EH (cell line): ENCODE measurements around the gene PLOD2.
A peak's percentile ranks its signal among the peaks of the same experiment; 100 is the strongest.

Experiments used
- DNase-seq: peaks from one replicate; pipeline ENCODE4 v3.0.0-alpha.2; 2015; ENCODE audit warnings: low read depth

PLOD2 gene

GRCh38 chr3:146100825-146101444 lies 60.0 kb downstream of the PLOD2 start:
- peak; percentile 9 for DNase-seq

GRCh38 chr3:146100180-146100579 lies 60.8 kb downstream of the PLOD2 start:
- no peak for DNase-seq

- DNase-seq: no peak
These were observed 61.7 kb downstream of the PLOD2 start for GRCh38 chr3:146099316-146099715.

DNA sequence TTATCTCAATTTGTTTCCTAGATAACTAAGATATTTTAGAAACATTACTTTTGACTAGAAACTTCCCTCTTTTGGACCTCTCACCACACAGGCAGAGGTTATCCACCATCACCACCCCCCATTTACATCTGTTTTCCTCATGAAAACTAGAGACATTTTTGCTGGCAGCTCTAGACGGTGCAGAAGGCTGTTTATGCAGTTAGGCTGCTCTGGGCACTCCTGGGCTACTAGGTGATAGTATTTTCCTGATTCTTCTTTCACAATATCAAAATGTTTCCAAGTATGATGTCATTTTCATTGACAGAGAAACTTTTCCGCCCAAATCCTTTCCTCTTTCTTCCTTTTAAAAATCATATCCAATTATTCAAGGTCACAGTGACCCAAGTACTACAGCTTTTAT lies 67.1 kb downstream of the PLOD2 start:
- no peak for DNase-seq

GRCh38 chr3:146092230-146092629 lies 68.8 kb downstream of the PLOD2 start:
- DNase-seq: peak; percentile 28

DNA sequence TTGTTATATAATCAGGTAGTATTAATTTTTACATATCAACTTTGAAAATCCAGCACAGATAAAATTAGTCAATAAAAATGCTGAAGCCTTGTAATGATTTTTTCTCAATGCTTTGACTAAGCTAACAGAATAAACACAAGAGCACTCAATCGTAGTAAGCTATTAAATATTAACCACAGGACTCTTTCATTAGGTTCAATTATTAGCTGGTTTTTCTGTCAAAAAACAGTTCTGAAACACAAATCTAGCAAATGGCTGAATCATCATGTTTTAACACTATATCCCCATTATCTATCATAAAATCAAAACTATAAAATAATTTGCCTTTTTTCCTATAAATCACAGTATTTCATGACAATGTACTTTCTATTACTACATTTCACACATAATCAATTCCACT lies 69.6 kb downstream of the PLOD2 start:
- DNase-seq: no peak

- no peak for DNase-seq
These were observed 70.5 kb downstream of the PLOD2 start for GRCh38 chr3:146090521-146090920.

GRCh38 chr3:146088840-146089239 lies 72.1 kb downstream of the PLOD2 start:
- no peak for DNase-seq

DNA sequence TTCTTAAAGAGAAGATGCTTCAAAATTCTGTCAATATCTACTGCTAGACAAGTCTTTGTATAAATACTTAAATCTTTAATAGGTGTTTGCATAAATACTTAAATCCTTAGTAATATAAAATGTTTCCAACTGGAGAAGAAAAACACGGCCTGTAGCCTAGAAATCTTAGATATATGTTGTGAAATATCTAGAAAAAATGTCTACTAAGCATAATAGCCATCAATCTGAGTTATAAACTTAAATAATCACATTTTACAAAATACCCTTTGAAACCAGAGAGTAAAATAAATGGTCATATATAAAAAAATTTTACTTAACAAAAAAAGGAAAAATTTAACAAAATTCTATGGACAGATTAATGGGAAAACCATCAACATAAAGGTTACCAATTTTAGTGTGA lies 73.9 kb downstream of the PLOD2 start:
- no peak for DNase-seq

DNA sequence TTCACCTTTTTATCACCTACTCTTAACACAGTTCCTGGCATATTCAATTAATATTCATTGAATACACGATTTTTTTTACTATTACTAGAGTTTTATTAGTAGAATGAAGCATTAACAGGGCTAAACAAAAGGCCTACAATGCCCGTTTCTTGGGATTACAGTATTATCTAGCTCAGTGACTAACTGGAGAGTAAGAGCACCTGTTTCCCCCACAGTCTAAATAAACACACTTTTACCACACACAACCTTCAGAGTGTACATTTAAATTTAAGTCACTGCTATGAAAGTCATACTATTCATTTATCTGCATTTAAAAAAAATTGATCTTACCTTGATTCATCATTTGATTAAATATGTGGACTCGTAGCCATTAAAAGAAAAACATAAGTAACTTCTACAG lies 74.8 kb downstream of the PLOD2 start:
- no peak for DNase-seq

- no peak for DNase-seq
These were observed 75.3 kb downstream of the PLOD2 start for GRCh38 chr3:146085678-146086077.

DNA sequence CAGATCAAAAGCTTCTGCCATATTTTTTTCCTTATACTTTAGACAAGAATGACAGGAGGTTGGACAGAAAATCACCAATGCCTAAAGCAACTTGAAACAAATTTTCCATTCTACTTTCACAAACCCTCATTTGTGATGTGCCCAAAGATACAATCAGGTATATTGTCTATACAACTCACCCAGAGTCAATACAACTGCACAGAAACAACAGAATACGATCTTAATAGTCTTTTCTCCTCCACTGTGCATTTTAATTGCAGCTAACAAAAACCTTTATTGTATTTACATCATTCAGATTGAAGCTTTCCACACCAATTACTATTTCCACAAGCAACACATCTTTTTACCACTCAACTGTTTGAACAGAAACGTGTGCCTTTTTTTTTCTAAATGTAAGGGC lies 80.4 kb downstream of the PLOD2 start:
- DNase-seq: no peak

DNA sequence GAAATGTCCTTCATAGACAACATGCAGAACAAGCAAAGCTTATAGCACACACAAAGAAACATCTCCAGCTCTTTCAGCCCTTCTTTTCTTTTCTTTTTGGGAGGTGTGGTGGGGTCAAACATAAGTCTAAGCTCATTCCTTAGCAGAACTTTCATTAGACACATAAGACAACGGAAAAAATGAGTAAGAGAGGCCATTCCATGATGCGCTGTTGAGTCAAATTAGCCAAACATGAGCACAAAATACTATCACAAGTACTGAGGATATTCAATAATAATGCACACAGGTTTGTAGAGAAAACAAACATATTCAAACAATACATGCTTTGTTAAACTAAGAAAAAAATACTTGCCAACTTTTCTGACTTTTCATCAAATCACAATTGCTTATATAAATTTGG lies 83.0 kb downstream of the PLOD2 start:
- DNase-seq: peak; percentile 10

GRCh38 chr3:146077181-146077580 lies 83.8 kb downstream of the PLOD2 start:
- peak; percentile 17 for DNase-seq

GRCh38 chr3:146072824-146073223 lies 88.2 kb downstream of the PLOD2 start:
- peak; percentile 54 for DNase-seq

- DNase-seq: no peak
These were observed 88.9 kb downstream of the PLOD2 start for GRCh38 chr3:146072061-146072460.

DNA sequence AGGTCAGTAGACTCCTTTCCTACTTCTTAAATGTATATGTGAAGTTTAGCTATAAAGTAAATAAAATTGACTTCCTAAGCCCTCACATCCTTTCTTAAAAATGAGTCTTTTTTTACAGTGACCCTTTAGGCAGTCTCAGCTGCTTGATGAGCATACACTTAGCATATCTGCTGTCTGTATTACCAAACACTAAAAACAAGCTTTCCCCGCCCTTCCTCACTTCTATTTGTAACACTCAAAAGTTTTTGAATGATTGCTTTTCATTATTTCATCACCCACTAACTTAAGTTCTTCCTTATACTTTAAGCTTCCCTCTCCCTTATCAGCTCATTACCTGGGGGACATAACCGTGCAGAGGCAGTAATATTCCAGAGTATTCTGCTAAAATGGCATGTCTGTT lies 89.4 kb downstream of the PLOD2 start:
- no peak for DNase-seq

DNA sequence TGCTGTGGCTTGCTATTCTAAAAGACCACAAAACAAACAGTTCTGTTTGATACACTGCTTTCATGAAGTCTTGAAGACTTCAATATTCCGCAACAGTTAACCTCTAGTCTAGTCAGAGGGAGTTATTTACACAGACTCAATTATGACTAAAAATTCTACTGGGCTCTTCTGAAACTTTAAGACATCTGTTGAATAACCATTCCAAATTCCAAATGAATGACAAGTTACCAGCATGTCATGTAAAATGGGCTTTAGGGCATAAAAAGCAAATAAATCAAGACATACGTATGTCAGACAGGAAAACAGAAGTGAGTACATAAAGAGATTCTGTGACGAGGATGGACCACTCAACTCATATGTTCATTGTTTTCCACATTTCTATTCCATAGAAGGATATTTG lies 93.9 kb downstream of the PLOD2 start:
- peak; percentile 89 for DNase-seq

DNA sequence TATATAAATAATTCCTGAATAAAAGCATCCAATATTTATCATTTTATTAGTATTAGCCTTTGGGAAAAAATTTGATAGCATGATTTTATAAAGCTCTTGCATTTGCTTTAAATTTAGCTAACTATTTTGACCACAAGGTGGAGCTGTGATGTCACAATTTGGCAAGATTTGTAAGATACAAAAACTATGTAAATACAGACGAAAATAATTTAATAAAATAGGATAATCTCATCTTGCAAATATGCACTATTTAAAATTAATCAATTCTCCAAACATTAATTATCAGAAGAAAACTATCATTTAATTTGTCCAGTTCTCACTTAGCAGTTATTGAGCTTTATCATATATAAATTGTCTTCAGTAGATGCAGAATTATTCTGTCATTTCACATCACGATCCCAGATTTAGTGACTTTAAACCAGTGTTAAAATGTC lies 95.4 kb downstream of the PLOD2 start:
- DNase-seq: peak; percentile 67

GRCh38 chr3:146058241-146058640 lies 102.7 kb downstream of the PLOD2 start:
- no peak for DNase-seq

DNA sequence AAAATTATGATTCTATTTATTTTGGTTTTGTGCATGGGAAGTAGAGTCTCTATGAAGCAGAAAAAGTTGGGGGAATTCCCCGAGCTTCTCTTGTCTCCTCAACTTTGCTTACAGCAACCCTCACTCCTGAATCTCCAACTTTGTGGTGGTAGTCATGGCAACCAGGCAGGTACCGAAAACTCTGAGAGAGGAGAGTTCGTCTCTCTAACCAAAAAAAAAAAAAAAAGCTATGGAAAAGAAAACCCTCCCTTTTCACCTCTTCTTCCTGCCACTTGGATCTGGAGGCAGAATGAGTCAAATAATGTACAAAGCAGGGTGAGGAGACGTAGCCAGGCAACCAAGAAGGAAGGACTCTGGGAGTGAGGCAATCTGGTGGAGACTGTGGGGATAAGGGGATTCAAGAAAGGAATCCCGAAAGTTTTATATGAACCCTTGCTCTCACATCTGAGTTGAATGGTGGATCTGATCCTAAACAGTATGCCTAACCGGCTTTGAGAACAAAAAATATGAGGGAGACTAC lies 108.1 kb downstream of the PLOD2 start:
- DNase-seq: no peak

GRCh38 chr3:146052056-146052790 lies 108.8 kb downstream of the PLOD2 start:
- no peak for DNase-seq

GRCh38 chr3:146050691-146051090 lies 110.3 kb downstream of the PLOD2 start:
- DNase-seq: peak; percentile 6

GRCh38 chr3:146047485-146047884 lies 113.5 kb downstream of the PLOD2 start:
- no peak for DNase-seq
